Suprapubic skin (tissue), 3 donors: ENCODE results near the gene HDGF.

ENCODE experiments used
- CTCF ChIP-seq, 2 donors: fragments of 200-600 bp in 1 of 2; fragments of 450-650 bp in 1 of 2; sonication (generic) in 1 of 2; IDR thresholded peaks; one replicate each; pipeline ENCODE4 v1.5.1; 2016 to 2019; ENCODE audit warnings: antibody characterized with exemption in 2 of 2, mild to moderate bottlenecking in 1 of 2, moderate library complexity in 1 of 2
- POLR2AphosphoS5 ChIP-seq, 3 donors: sonication (generic); formaldehyde crosslinking; IDR thresholded peaks; one replicate each; pipeline ENCODE4 v1.6.1; 2017; ENCODE audit warnings: antibody characterized with exemption in 3 of 3

GRCh38 chr1:156786640-156787039 lies 35.2 kb upstream of the HDGF start:
- TF ChIP-seq CTCF (IDR thresholded peaks at IDR 0.05) (no peak), POLR2AphosphoS5 (IDR thresholded peaks at IDR 0.05) (no peak)
